Panc1 (cell line): ENCODE results near the gene RASSF5. TPM values are rescaled to one million over a fixed set of nuclear protein-coding genes. Genes with fewer than 3 reads are reported as not detected.

Source experiments
- ATAC-seq: fragments of 200-7000 bp; cut with Tn5 transposase; 2 replicates; pipeline ENCODE4 v1.9.1; 2020; ENCODE audit warnings: mild to moderate bottlenecking, moderate library complexity
- BruUV-seq: library from RNA; stranded (reverse); fragments of 400-500 nt; replicated peaks from 2 replicates; lab custom pipeline; 2021; lab: Mats Ljungman, UMichigan
- CTCF ChIA-PET: fragments of 300-600 bp; sonication (Branson Sonifier 250); formaldehyde crosslinking; loops from one replicate; lab custom pipeline; 2022; ENCODE audit warnings: antibody characterized with exemption; lab: Charles Lee
- POLR2A ChIA-PET: fragments of 300-600 bp; sonication (Branson Sonifier 250); formaldehyde crosslinking; loops from one replicate; lab custom pipeline; 2022; ENCODE audit warnings: antibody characterized with exemption; lab: Charles Lee
- DNase-seq: peaks from one replicate; pipeline ENCODE4 v3.0.0-alpha.2; 2010; ENCODE audit warnings: low read depth, low spot score
- H3K27ac ChIP-seq: 2 replicates; pipeline ENCODE4 v1.5.1; 2011; ENCODE audit warnings: mild to moderate bottlenecking, low read length, inconsistent platforms
- H3K27me3 ChIP-seq: fragments of 200-500 bp; sonication (Bioruptor generic); 2 replicates; pipeline ENCODE4 v1.6.0; 2014; ENCODE audit warnings: low read length, inconsistent platforms; ENCODE audit not compliant: control insufficient read depth, insufficient read depth
- H3K36me3 ChIP-seq: fragments of 200-500 bp; sonication (Bioruptor generic); 2 replicates; pipeline ENCODE4 v1.5.1; 2014; ENCODE audit warnings: inconsistent platforms, mild to moderate bottlenecking, low read length, moderate library complexity; ENCODE audit not compliant: control insufficient read depth, insufficient read depth
- H3K4me1 ChIP-seq: 2 replicates; pipeline ENCODE4 v1.5.1; 2011; ENCODE audit warnings: inconsistent platforms, mild to moderate bottlenecking, low read length, moderate library complexity; ENCODE audit not compliant: control insufficient read depth, insufficient read depth
- H3K4me3 ChIP-seq, 2 experiments: 2 replicates each; pipeline ENCODE4 v1.5.1; 2011 to 2012; ENCODE audit warnings: low read depth in 2 of 2, low read length in 2 of 2, mild to moderate bottlenecking in 2 of 2, inconsistent platforms in 1 of 2, moderate library complexity in 1 of 2
- H3K9me3 ChIP-seq: fragments of 200-500 bp; sonication (Bioruptor generic); 2 replicates; pipeline ENCODE4 v1.5.1; 2014; ENCODE audit warnings: low read depth, mild to moderate bottlenecking, inconsistent platforms, low read length, moderate library complexity; ENCODE audit not compliant: control insufficient read depth, insufficient read depth
- CTCF ChIP-seq: fragments of 450-650 bp; IDR thresholded peaks from 2 replicates; pipeline ENCODE4 v1.5.1; 2017; ENCODE audit warnings: mild to moderate bottlenecking
- POLR2AphosphoS5 ChIP-seq: IDR thresholded peaks from 2 replicates; pipeline ENCODE4 v1.6.1; 2012; ENCODE audit warnings: mild to moderate bottlenecking, low read depth, low read length, moderate library complexity
- REST ChIP-seq, 2 experiments: IDR thresholded peaks; 2 replicates each; pipeline ENCODE4 v1.6.1; 2011 to 2012; ENCODE audit warnings: low read depth in 2 of 2, control low read depth in 1 of 2, low read length in 1 of 2, mild to moderate bottlenecking in 1 of 2, moderate library complexity in 1 of 2; ENCODE audit not compliant: insufficient read depth in 1 of 2
- SIN3A ChIP-seq: IDR thresholded peaks from 2 replicates; pipeline ENCODE4 v1.6.1; 2012; ENCODE audit warnings: low read depth, mild to moderate bottlenecking, low read length, moderate library complexity, borderline replicate concordance; ENCODE audit not compliant: insufficient read depth
- TCF7L2 ChIP-seq: IDR thresholded peaks from 2 replicates; pipeline ENCODE4 v1.6.1; 2011; ENCODE audit warnings: mild to moderate bottlenecking, low read depth, low read length, inconsistent platforms
- in situ Hi-C: cut with HindIII; loops from 2 replicates; pipeline ENCODE4 v1.10.0; 2016; ENCODE audit warnings: low sequenced_read_pairs, low pct_unique_long_range_greater_than_20kb
- intact Hi-C: fragments of 100-400 bp; cut with micrococcal nuclease; formaldehyde crosslinking; loops from one replicate; pipeline ENCODE4 v1.10.0; 2022; ENCODE audit not compliant: unreplicated experiment
- total RNA-seq: library from RNA; stranded (reverse); gene quantifications from one replicate; pipeline ENCODE4 v1.2.1, GENCODE V29; 2021; ENCODE audit not compliant: unreplicated experiment

Gene RASSF5
- total RNA-seq, 1 experiment from 2014 or later: 1.6 TPM

GRCh38 chr1:206496131-206496793, 11.1 kb upstream of the RASSF5 start:
- Histone ChIP-seq H3K4me1 (no peaks in the 10 kb centered on the region), H3K36me3 (no peaks in the 10 kb centered on the region), H3K9me3 (no peaks in the 10 kb centered on the region), H3K27me3 (no peaks in the 10 kb centered on the region), H3K27ac (no peak overlapping the region), H3K4me3 (no peak overlapping the region)
- in situ Hi-C loops: no loop called here
- TF ChIP-seq POLR2AphosphoS5 (no peak), SIN3A (no peak), CTCF (no peak), REST (IDR thresholded peaks at IDR 0.05; ENCODE audit: insufficient read depth in 1 of 2, low read depth in 2 of 2, low read length in 1 of 2) (no peak), TCF7L2 (no peak)
- CTCF ChIA-PET: no interaction called here
- DNase-seq (no peak), ATAC-seq (no peak)
- intact Hi-C loops: no loop called here
- POLR2A ChIA-PET: no interaction called here
- no TSS peak for BruUV-seq

- H3K27me3 ChIP-seq: no peaks in the 10 kb centered on the region
- in situ Hi-C loops (no loop called here), intact Hi-C loops (no loop called here)
- DNase-seq (no peak), ATAC-seq (no peak)
- H3K4me1 ChIP-seq: no peaks in the 10 kb centered on the region
- H3K36me3 ChIP-seq: no peaks in the 10 kb centered on the region
- no peaks in the 10 kb centered on the region for H3K9me3 ChIP-seq
- H3K4me3 ChIP-seq: no peak overlapping the region
- H3K27ac ChIP-seq: no peak overlapping the region
- POLR2A ChIA-PET: no interaction called here
- TF ChIP-seq SIN3A (no peak), CTCF (no peak), POLR2AphosphoS5 (no peak), TCF7L2 (no peak), REST (IDR thresholded peaks at IDR 0.05; ENCODE audit: insufficient read depth in 1 of 2, low read depth in 2 of 2, low read length in 1 of 2) (no peak)
- BruUV-seq: no TSS peak
- CTCF ChIA-PET: no interaction called here
Measured at GRCh38 chr1:206497363-206497762, 10.0 kb upstream of the RASSF5 start.
